Aorta (tissue), 5 donors: Measurements from ENCODE around the gene TM4SF18. TPM values are rescaled to one million over a fixed set of nuclear protein-coding genes. Genes with fewer than 3 reads are reported as not detected.

ENCODE experiments used
- ATAC-seq: fragments of 200-7000 bp; cut with Tn5 transposase; one replicate; pipeline ENCODE4 v1.9.1; 2022; ENCODE audit warnings: moderate library complexity; ENCODE audit not compliant: low FRiP score
- DNase-seq, 2 donors: peaks; one replicate each; pipeline ENCODE4 v3.0.0-alpha.2; 2020
- H3K27ac ChIP-seq, 2 donors: one replicate each; pipeline ENCODE4 v1.5.1; 2013; ENCODE audit warnings: low read length in 2 of 2, mild to moderate bottlenecking in 2 of 2, moderate library complexity in 2 of 2, control low read depth in 1 of 2, inconsistent platforms in 1 of 2, low read depth in 1 of 2
- H3K27me3 ChIP-seq, 2 donors: one replicate each; pipeline ENCODE4 v1.6.1; 2013; ENCODE audit warnings: control low read depth in 1 of 2, low read length in 1 of 2, mild to moderate bottlenecking in 1 of 2, moderate library complexity in 1 of 2; ENCODE audit not compliant: insufficient read depth in 2 of 2, control insufficient read depth in 1 of 2
- H3K36me3 ChIP-seq, 2 donors: one replicate each; pipeline ENCODE4 v1.6.1; 2013; ENCODE audit warnings: control low read depth in 1 of 2, low read length in 1 of 2, mild to moderate bottlenecking in 1 of 2; ENCODE audit not compliant: insufficient read depth in 2 of 2, control insufficient read depth in 1 of 2
- H3K4me1 ChIP-seq, 2 donors: one replicate each; pipeline ENCODE4 v1.6.1; 2013; ENCODE audit warnings: low read length in 2 of 2, control low read depth in 1 of 2, mild to moderate bottlenecking in 1 of 2, moderate library complexity in 1 of 2; ENCODE audit not compliant: insufficient read depth in 2 of 2, control insufficient read depth in 1 of 2
- H3K4me3 ChIP-seq, 2 donors: one replicate each; pipeline ENCODE4 v1.5.1; 2013; ENCODE audit warnings: low read length in 2 of 2, control low read depth in 1 of 2, mild to moderate bottlenecking in 1 of 2
- H3K9me3 ChIP-seq: one replicate; pipeline ENCODE4 v1.6.1; 2013; ENCODE audit warnings: mild to moderate bottlenecking, low read length; ENCODE audit not compliant: control insufficient read depth
- WGBS, 2 donors: extraction: QIAGEN DNeasy Blood & Tissue Kit; methylation state at CpG; one replicate each; pipeline ENCODE4 v1.1.7; 2013; 5-methylcytosine and 5-hydroxymethylcytosine counted together
- intact Hi-C, 2 donors: fragments of 100-400 bp; cut with DNase I; formaldehyde crosslinking; loops; one replicate each; pipeline versions ENCODE4 v1.14.2 to v1.15.0; 2022
- polyA plus RNA-seq, 2 donors: library from polyadenylated mRNA; stranded (reverse); fragments of 200-250 nt; gene quantifications; one replicate each; pipeline ENCODE4 v1.2.3, GENCODE V29; 2013
- total RNA-seq, 2 donors: library from RNA; stranded (reverse); fragmentation: NEBNext Ultra II Directional; extraction: Animal tissue kit (Norgen Biotek cat#: 25700); gene quantifications; one replicate each; pipeline ENCODE4 v1.2.1, GENCODE V29; 2021
- donor health status: healthy with polysubstance abuse.
- donor health status: Bipolar disorder and iron deficiency.
- donor health status: DM: no; HTN: no; CAD: no.
- donor health status: DM: no; HTN: no; CAD: no.
- donor health status: DM: yes; HTN: yes; CAD: no.

The TM4SF18 gene
- total and polyA plus RNA-seq, 4 donors: 1.6 to 9.0 (median 3.1) TPM; not detected in 1

DNA sequence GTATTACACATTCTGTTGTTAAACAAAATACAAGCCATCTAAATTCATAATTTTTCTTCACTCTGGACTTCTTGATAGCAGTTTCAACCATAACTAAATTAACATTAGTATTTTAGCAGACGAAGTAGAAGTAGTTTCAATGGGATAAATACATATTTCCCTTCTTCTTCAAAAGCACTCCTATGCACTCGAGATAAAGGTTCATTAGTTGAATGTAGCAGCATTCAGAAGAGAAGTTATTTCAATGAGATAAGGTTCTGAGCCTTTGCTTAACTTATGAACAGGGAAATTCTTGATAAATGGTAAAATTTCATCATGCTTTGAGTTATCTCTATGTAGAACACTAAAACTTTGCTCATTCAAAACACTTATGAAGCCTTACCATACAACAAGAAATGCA is 11.8 kb downstream of the TM4SF18 start:
- Histone ChIP-seq H3K27me3 (no peaks in the 10 kb centered on the region), H3K4me3 (no peak overlapping the region), H3K36me3 (no peaks in the 10 kb centered on the region), H3K4me1 (no peaks in the 10 kb centered on the region), H3K9me3 (peaks cover 2% of the 10 kb centered on the region), H3K27ac (no peak overlapping the region)
- 79 to 83% methylated on average over 2 of the region's 2 CpGs for WGBS, 2 donors
- DNase-seq (no peak), ATAC-seq (no peak)
- intact Hi-C loops: no loop called here

GRCh38 chr3:149321136-149321535 is 12.3 kb downstream of the TM4SF18 start:
- ATAC-seq: no peak
- no peak for DNase-seq
- Histone ChIP-seq H3K4me3 (no peak overlapping the region), H3K4me1 (no peaks in the 10 kb centered on the region), H3K27me3 (no peaks in the 10 kb centered on the region), H3K36me3 (no peaks in the 10 kb centered on the region), H3K27ac (no peak overlapping the region), H3K9me3 (peaks cover 2% of the 10 kb centered on the region)
- intact Hi-C loops: no loop called here

DNA sequence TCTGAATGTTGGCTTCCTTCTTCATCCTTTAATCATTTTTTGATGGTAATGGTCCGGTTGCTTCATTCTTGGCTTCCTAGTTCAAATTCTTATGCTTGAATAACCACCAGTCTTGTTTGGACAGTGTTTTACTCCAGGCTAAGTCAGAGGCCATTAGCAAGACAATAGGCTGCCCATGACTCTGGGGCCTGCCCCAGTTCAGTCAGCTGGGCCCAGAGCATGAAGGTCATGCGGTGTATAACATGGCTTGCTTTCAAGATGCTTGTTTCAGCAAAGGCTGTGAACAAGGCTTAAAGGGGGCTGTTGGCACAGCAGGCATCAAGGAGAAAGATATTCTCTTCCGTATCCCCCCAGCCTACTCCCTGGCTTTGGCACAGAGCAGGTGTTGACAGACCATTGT is 13.7 kb downstream of the TM4SF18 start:
- DNase-seq: no peak
- Histone ChIP-seq H3K36me3 (no peaks in the 10 kb centered on the region), H3K4me3 (no peak overlapping the region), H3K27ac (no peak overlapping the region), H3K27me3 (no peaks in the 10 kb centered on the region), H3K4me1 (peaks cover 0 to 3% of the 10 kb centered on the region in 2 donors), H3K9me3 (peaks cover 2% of the 10 kb centered on the region)
- intact Hi-C loops: no loop called here
- 95 to 96% methylated on average over 3 of the region's 3 CpGs for WGBS, 2 donors
- ATAC-seq: no peak

- H3K27ac ChIP-seq: no peak overlapping the region
- no peak for DNase-seq
- no peaks in the 10 kb centered on the region for H3K27me3 ChIP-seq
- intact Hi-C loops: no loop called here
- H3K4me3 ChIP-seq: no peak overlapping the region
- H3K4me1 ChIP-seq: peaks cover 2 to 3% of the 10 kb centered on the region in 2 donors
- no peaks in the 10 kb centered on the region for H3K36me3 ChIP-seq
- peaks cover 2% of the 10 kb centered on the region for H3K9me3 ChIP-seq
- WGBS, 2 donors: 97 to 98% methylated on average over 1 of the region's 1 CpG
- no peak for ATAC-seq
These were observed 16.4 kb downstream of the TM4SF18 start for GRCh38 chr3:149317072-149317471.

DNA sequence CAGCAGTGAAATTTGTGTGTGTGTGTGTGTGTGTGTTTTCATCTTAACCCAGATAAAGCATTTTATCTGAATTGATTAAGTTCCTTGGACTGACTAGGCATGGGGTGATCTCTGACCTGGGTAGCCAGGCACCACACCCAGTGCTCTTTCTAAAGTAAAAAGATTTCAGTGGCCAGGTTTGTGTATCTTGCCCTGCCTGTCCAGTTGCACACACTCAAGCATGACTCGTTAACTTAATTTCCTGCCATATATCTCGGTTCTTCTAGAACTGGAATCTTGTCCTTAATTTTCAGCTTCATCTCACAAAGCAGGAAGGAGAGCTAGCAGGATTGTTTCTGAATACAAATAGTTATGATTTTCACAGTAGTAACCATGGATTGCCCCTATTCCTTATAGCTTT is 17.0 kb downstream of the TM4SF18 start:
- Histone ChIP-seq H3K27me3 (no peaks in the 10 kb centered on the region), H3K4me3 (no peak overlapping the region), H3K27ac (no peak overlapping the region), H3K4me1 (peaks cover 2 to 3% of the 10 kb centered on the region in 2 donors), H3K36me3 (no peaks in the 10 kb centered on the region), H3K9me3 (peaks cover 2% of the 10 kb centered on the region)
- no peak for DNase-seq
- ATAC-seq: no peak
- intact Hi-C loops: no loop called here
- 89 to 94% methylated on average over 2 of the region's 2 CpGs for WGBS, 2 donors

- Histone ChIP-seq H3K36me3 (no peaks in the 10 kb centered on the region), H3K27me3 (no peaks in the 10 kb centered on the region), H3K4me3 (no peak overlapping the region), H3K4me1 (peaks cover 5% of the 10 kb centered on the region in 2 donors), H3K27ac (no peak overlapping the region), H3K9me3 (peaks cover 2% of the 10 kb centered on the region)
- DNase-seq (peak in 1 of 2 donors; percentile 53), ATAC-seq (no peak)
- intact Hi-C loops: no loop called here
- WGBS, 2 donors: 83 to 87% methylated on average over 3 of the region's 3 CpGs
These were observed 17.7 kb downstream of the TM4SF18 start for GRCh38 chr3:149315694-149316093.

DNA sequence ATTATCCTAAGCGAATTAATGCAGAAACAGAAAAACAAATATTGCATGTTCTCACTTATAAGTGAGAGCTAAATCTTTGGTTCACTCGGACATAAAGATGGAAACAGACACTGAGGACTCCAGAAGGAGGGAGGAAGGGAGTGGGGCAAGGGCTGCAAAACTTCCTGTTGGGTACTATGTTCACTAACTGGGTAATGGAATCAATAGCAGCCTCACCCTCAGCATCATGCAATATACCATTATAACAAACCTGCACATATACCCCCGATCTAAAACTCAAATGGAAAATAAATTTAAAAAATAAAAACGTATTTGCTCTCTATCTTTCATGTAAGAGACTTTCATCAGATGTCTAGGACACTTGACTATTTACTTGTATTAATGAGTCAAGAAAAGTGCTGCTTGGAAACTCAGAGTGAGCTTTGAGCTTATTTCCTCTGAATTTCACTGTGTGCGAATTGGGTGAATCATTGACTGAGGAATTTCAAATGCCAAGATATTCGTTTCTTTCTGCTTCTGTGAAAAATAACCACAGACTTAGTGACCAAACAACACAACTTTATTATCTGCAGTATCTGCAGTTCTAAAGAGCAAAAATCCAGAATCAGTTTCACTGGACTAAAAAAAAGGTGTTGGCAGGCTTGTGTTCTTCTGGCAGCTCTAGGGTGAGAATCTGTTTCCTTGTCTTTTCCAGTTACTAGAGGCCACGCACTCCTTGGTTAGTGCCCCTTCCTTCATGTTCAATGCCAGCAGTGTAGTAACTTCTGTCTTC is 18.4 kb downstream of the TM4SF18 start:
- WGBS, 2 donors: 60 to 63% methylated on average over 7 of the region's 7 CpGs
- Histone ChIP-seq H3K27me3 (no peaks in the 10 kb centered on the region), H3K4me1 (peaks cover 5 to 6% of the 10 kb centered on the region in 2 donors), H3K9me3 (peaks cover 2% of the 10 kb centered on the region), H3K36me3 (no peaks in the 10 kb centered on the region), H3K27ac (peak overlapping the region in 1 of 2 donors; percentile 36), H3K4me3 (no peak overlapping the region)
- peak; percentile 41 for ATAC-seq
- no peak for DNase-seq
- intact Hi-C loops: no loop called here

- no peaks in the 10 kb centered on the region for H3K36me3 ChIP-seq
- DNase-seq: no peak
- intact Hi-C loops: no loop called here
- no peak for ATAC-seq
- 7 to 8% methylated on average over 1 of the region's 1 CpG for WGBS, 2 donors
- no peaks in the 10 kb centered on the region for H3K9me3 ChIP-seq
- H3K4me3 ChIP-seq: no peak overlapping the region
- peaks cover 5 to 6% of the 10 kb centered on the region in 2 donors for H3K4me1 ChIP-seq
- H3K27me3 ChIP-seq: no peaks in the 10 kb centered on the region
- H3K27ac ChIP-seq: no peak overlapping the region
These were observed 19.9 kb downstream of the TM4SF18 start for GRCh38 chr3:149313542-149313941.

GRCh38 chr3:149310796-149311534 is 22.5 kb downstream of the TM4SF18 start:
- intact Hi-C loops: no loop called here
- ATAC-seq: no peak
- Histone ChIP-seq H3K27ac (no peak overlapping the region), H3K9me3 (no peaks in the 10 kb centered on the region), H3K4me3 (no peak overlapping the region), H3K4me1 (peaks cover 5 to 6% of the 10 kb centered on the region in 2 donors), H3K27me3 (no peaks in the 10 kb centered on the region), H3K36me3 (no peaks in the 10 kb centered on the region)
- DNase-seq: no peak
- 90 to 94% methylated on average over 7 of the region's 7 CpGs for WGBS, 2 donors
